ENCODE measurements around the gene NUDT6.

Gene NUDT6

GRCh38 chr4:122912810-122913575 lies 9.4 kb downstream of the NUDT6 start:
- no peak for DNase-seq

DNA sequence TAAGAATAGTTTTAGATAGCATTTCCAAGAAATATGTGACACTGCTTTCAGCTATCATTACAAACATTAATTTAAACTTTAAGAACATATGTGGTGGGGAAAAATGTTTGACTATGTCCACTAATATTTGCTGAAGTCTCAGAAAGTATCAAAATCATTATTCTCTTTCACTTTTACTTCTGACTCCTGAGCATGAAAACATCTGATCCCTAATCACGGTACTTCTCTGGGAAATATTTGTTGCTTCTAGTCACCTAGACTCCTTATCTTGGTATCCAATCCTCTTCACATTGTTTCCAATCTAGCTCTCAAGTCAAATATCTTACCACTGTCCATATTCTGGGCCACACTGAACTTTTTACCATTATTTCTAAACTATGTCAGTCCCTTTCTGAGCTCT lies 10.8 kb downstream of the NUDT6 start:
- DNase-seq: no peak

DNA sequence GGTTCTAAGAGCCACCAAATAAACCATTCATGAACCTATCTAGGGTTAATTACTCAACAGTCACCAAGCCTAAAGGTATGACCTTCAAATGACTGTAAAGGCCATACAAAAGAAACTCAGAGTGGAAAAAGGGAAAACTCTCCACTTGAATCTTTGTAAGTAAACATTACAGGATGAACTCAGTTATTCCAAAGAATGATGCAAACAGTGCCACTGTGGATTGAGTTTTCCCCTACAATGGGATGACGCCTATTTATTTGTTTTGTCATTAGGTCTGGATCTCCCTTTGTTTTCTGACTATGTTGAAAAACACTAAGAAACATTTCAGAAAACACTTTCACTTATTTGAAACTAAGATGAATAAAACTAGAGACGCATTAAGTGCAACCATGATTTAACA lies 12.7 kb downstream of the NUDT6 start:
- no peak for DNase-seq

DNA sequence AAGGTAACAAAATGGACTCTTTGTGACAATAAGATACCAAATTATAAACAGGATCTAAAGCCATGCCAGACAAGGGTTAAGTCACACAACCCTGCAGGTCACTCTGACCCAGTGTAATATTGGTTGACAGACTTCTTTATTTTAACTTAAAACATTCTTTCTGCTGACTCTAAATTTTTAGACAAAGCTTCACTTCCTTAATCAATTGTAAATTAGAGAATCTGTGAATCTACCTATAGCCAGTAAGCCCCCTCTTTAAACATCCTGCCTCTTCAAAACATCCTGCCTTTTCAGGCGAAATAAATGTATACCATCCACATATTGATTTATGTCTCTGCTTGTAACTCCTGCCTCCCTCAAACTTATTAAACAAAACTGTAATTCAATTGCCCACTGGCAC lies 14.2 kb downstream of the NUDT6 start:
- DNase-seq: no peak

DNA sequence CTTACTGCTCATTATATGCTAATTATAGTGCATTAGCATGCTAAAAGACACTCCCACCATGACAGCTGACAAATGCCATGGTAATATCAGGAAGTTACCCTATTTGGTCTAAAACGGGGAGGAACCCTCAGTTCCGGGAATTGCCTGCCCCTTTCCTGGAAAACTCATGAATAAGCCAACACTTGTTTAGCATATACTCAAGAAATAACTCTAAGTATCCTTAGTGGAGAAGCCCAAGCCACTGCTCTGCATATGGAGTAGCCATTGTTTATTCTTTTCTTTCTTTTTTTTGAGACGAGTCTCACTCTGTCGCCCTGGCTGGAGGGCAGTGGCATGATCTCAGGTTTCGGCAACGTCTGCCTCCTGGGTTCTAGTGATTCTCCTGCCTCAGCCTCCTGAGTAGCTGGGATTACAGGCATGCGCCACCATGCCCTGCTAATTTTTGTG lies 15.5 kb downstream of the NUDT6 start:
- no peak for DNase-seq

DNA sequence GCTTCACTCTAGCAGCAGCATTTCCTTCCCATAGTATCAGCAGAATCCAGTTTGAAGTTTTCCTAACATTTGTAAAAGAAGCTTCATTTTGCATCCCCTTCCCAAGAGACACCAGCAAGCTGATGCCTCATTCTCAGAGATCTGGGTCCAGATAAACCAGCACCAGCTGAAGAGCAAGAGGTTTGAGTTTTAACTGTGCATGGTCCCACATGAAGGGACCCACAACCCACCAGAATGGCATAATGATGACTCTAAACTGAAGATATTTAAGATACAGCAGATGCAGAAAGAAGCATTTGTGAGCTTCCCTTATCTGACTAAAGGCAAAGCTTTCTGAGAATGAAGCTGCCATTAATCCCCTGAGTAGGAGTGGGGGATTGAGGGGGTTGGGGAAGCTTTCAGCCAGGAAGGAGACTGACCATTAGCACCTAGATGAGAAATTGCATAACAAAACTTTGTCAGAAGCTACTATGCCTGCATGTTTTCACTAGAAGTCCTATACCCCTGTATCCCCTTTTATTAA lies 18.6 kb downstream of the NUDT6 start:
- DNase-seq: no peak

DNA sequence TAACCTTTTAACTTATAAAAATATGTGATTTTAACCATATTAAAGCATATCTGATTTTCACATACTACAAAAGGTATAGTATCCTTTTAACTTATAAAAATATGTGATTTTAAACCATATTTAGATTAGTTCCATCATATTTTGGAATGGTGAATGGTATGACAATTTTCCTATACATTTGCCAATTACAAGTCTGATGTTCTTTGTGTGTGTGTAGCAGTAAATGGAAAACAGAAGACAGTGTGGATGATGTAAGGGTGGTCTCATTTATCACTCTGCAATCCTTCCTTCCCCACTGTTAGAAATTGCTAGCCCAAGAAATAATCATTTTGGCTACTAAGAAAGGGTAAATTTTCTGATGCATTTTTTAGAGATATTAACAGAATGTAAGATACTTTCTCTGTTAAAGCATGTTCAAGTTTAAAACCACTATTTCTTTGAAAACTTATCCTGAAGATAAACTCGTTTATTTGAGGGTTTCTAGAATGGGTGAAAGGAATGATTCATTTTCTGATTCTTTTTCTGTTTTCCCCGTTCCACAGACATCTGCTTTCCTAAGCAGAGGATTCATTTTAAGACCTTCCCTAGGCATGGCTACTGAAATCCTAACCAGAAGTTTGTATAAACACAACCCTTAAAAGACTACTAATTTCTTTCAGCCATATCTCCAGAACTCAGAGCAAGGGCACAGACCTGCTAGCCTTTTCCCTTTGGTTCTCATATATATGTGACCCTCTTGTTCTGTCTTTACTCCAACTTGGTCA lies 21.0 kb downstream of the NUDT6 start:
- DNase-seq: no peak

DNA sequence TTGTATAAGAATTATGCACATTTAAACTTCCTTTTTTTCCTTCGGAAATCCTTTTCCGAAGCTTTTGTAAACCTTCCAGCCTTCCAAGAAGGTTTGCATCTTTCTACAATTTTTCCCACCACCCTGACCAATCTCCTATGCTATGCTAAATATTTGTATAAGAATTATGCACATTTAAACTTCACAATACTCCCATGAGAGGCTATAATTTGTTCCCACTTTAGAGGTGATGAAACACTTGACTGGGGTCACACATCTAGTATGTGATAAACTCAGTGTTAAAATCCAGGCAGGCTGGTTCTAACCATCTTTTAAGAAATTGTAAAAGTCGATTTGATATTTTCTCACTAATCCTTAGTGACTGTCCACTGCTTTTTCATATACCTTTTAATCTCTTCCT lies 22.1 kb downstream of the NUDT6 start:
- DNase-seq: no peak

GRCh38 chr4:122899682-122900081 lies 22.7 kb downstream of the NUDT6 start:
- DNase-seq: no peak

DNA sequence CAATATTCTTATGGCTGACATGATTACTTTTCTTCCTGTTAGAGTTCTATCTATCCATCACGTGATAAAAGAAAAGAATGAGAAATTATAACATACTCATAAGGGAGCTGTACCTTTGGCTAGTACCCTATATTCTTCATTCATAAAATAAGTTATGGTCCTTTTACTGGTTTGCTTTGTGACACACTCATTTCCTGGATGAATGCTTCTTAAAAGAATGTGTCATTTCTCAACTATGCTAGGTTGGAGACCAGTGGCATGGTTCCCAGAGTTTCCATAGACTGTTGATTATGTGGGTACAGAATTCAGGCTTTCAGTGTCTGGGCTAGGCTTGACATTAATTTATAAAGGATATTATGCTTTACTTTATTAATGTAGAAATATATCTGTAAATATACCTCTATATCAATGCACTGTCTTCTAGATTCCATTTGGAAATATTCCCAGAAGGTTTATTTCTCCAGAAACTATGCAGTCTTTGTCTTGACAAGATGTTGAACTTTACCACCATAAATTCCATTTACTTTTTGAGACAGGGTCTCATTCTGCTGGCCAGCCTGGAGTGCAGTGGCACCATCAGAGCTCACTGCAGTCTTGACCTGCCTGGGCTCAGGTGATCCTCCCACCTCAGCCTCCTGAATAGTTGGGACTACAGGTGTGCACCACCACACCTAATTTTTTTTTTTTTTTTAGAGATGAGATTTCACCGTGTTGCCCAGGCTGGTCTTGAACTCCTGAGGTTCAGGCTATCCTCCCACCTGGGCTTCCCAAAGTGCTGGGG lies 23.8 kb downstream of the NUDT6 start:
- DNase-seq: no peak

GRCh38 chr4:122896270-122896669 lies 26.1 kb downstream of the NUDT6 start:
- no peak for DNase-seq

GRCh38 chr4:122895336-122895995 lies 26.9 kb downstream of the NUDT6 start:
- DNase-seq: no peak

GRCh38 chr4:122894827-122895226 lies 27.6 kb downstream of the NUDT6 start:
- no peak for DNase-seq

DNA sequence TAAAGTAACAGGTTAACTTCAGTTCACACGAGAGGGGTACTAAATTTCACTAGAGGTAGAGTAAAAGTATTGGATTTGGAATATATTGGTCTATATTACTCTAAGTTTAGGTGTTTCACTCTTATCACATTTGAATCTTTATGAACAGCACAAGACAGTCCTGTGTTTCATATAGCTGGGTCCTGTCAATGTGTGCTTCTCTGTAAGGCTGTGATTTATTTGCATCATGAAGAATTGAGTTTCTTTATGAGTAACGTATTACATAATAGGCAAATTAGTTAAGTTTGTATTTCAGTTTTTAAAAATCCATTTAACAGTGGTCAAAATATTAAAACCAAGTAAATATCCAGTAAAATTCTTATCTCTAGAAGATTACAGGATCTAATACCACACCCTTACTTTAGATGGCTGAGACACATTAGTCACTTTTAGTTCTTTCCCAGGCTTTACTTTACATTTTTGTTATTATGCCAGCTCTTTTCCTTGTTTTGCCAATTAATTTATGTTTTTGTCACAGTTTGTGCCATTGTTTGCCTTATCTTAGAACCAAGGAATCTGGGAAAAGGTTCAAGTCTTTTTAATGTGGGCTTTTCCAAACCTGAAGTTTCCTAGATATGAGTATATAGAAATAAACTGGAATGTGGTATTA lies 32.1 kb downstream of the NUDT6 start:
- DNase-seq: no peak

GRCh38 chr4:122889726-122890125 lies 32.7 kb downstream of the NUDT6 start:
- no peak for DNase-seq

DNA sequence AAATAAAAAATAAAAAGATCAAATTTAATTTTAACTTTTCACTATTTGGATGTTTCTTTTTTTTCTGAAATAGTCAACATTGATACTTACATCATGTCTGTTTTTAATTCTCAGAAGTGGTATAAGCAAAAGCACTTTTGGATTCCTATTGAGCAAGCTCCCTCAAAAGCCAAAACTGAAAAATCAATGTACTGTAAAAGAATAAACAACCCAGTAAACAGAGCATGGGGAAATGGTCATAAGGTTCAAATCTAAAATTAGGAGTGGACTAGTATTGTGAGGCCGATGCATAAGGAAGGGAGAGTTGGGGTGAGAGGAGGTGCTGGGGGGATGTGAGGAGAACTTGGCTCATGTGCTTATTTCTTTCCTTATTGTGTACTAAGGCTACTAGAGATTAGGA lies 37.9 kb downstream of the NUDT6 start:
- no peak for DNase-seq

DNA sequence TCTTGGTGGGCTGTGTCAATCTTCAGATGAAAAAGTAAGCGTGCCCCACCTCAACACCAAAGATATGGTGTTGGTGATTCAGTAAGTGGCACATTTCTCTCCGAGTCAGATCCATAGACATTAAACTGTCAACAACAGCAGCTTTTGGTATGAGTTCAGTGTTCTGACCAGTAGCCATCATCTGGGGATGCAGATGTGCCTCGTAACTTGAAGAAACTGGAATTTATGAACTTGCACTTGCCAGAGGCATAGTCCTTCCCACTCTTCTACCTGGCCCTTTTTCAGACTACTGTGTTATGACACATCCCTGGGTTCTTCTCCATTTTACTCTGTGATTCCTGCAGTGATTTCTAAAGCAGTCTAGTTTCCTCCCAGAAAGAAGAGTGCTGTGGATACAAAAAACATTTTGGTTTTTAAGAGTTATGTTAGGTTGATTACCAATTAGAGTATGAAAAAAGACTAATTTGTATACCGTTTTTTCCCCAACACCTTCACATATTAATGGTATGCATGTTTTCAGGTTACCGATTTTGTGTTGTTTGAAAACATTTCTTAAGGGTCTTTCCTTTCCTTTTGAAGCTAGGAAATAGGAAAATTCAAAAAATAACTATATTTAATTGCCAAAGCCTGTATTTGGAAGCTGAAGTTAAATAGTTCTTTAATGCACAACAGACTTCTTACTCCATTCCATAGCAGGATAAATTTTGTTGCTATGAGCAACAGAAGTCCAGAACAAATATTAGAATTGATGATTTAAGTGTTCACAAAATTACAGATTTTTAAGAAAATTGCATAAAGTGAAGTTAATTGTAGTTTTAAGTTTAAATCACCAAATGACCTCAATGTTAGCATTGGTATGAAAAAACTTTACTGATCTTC lies 39.3 kb downstream of the NUDT6 start:
- no peak for DNase-seq

DNA sequence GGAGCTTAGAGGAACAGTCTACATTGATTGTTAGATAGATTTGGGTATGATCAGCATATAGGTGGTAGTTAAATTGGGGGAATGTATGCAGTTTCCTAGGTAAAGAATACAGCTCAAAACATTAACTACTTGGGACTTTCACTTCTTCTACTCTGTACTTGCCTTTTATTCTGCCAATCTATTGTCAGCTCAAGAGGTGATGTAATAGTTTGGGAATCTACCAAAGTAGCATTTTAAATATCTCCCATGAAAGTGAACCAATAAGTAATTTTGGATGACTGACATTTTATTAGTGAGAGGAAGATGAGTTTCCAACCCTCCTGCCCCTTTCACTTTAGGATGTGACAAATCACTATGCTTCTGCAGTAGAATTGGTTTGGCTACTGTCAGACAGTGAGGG lies 43.4 kb downstream of the NUDT6 start:
- DNase-seq: no peak

GRCh38 chr4:122876456-122876855 lies 45.9 kb downstream of the NUDT6 start:
- no peak for DNase-seq

- DNase-seq: no peak
Observed at GRCh38 chr4:122875949-122876348, 46.4 kb downstream of the NUDT6 start.
